GM10248 (cell line): Measurements from ENCODE around the gene NCAPG2.

ENCODE experiments used
- CTCF ChIA-PET: fragments of 300-600 bp; sonication (Branson Sonifier 250); formaldehyde crosslinking; extraction: SDS; loops from one replicate; lab custom pipeline; 2021; ENCODE audit warnings: antibody characterized with exemption; lab: Yijun Ruan, JAX
- POLR2A ChIA-PET: fragments of 350-650 bp; sonication (Branson Sonifier 250); formaldehyde crosslinking; extraction: SDS; loops from one replicate; lab custom pipeline; 2020; ENCODE audit warnings: antibody characterized with exemption; lab: Yijun Ruan, JAX
- DNase-seq: peaks from one replicate; pipeline ENCODE4 v3.0.0; 2012; ENCODE audit errors: extremely low spot score
- TF ChIP-seq, protein P1 (sequence below): IDR thresholded peaks from 2 replicates; pipeline ENCODE4 v1.5.1; 2012; ENCODE audit warnings: mild to moderate bottlenecking, low read depth; ENCODE audit errors: extremely low read depth, missing control alignments, control extremely low read depth

NCAPG2 gene

DNA sequence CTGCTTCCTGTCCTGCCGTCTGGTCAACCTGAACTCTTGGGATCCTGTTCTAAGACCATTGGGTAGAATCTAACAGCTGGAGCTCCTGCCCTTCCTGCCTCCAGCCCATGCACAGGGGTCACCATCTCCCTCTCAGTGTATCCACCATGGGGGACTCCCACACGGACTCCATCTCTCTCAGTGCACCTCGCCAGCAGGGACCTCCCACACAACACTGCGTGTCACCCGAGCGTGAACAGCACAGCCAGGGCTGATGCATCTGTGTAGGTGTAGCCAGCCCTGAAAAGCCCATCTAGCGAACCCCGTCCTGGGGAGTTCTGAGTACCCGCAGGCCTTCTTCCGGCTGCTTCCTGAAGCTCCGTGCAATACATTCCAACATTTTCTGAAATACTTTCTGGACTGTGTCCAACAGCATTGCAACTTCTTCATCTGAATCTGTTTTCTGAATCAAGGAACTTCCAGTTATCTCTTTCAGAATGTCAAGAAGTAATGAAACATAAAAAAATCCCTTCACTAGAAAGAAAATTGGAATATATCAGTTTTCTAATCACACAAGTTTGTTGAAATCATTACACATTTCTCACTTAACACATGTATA is 52.5 kb downstream of the NCAPG2 start:
- CTCF ChIA-PET: interaction anchor here (0.9 to 1.2 kb wide), 2 partner anchors 13 to 14 kb away, joined by 3 to 4 read pairs; no protein-coding TSS in a partner anchor
- TF ChIP-seq, protein P1, sequence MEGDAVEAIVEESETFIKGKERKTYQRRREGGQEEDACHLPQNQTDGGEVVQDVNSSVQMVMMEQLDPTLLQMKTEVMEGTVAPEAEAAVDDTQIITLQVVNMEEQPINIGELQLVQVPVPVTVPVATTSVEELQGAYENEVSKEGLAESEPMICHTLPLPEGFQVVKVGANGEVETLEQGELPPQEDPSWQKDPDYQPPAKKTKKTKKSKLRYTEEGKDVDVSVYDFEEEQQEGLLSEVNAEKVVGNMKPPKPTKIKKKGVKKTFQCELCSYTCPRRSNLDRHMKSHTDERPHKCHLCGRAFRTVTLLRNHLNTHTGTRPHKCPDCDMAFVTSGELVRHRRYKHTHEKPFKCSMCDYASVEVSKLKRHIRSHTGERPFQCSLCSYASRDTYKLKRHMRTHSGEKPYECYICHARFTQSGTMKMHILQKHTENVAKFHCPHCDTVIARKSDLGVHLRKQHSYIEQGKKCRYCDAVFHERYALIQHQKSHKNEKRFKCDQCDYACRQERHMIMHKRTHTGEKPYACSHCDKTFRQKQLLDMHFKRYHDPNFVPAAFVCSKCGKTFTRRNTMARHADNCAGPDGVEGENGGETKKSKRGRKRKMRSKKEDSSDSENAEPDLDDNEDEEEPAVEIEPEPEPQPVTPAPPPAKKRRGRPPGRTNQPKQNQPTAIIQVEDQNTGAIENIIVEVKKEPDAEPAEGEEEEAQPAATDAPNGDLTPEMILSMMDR: no peak

DNA sequence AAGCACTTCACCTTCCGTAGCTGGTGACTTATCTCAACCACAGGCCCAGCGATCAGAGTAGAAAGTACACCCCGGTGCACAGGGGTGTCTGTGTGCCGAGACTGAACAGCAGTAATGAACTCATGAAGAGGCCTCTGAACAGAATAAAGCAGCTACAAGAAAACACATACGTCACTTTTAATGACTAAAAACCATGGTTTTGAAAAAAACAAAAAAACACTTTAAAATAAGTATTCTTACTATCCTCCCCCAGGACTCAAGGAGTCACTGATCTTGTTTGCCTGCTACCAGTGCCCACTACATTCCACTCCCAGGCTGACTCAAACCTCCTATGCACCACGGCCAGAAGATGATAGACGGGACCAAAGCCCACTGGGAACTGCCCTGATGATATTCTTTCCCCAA is 53.8 kb downstream of the NCAPG2 start:
- CTCF ChIA-PET: interaction anchor here (0.9 to 1.8 kb wide), 3 partner anchors 14 to 35 kb away, joined by 4 to 6 read pairs (median 4); no protein-coding TSS in a partner anchor
- POLR2A ChIA-PET: no interaction called here
- no peak for DNase-seq
- TF ChIP-seq, protein P1: no peak

More for the DNA sequence above, 52.5 kb downstream of the NCAPG2 start:
- POLR2A ChIA-PET: no interaction called here
- DNase-seq: no peak

DNA sequence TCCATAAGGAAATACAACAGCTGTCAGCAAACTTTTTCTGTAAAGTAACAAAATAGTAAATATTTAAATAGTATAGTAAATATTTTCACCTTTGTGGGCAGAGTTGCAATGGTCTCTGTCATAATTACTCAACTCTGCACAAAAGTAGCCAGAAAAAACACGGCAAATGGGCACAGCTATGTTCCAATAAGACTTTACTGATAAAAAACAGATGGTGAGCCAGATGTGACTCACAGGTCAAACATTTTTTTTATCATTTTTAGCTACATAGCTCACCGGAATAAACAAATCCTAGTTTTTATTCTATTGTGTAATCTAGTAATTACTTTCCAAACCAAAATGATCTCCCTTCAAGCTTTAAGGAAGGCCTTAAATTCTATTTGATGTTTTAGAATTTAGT is 55.3 kb downstream of the NCAPG2 start:
- ChIA-PET POLR2A (no interaction called here), CTCF (interaction anchor here (1.5 to 1.8 kb wide), 2 partner anchors 22 to 25 kb away, joined by 6 to 8 read pairs; no protein-coding TSS in a partner anchor)
- TF ChIP-seq, protein P1: no peak
- DNase-seq: no peak

- ChIA-PET POLR2A (no interaction called here), CTCF (interaction anchor here (1.5 to 1.8 kb wide), 2 partner anchors 21 to 26 kb away, joined by 6 to 8 read pairs; no protein-coding TSS in a partner anchor)
- DNase-seq: no peak
- TF ChIP-seq, protein P1: no peak
These were observed 55.8 kb downstream of the NCAPG2 start for GRCh38 chr7:158648787-158649186.

- no peak for DNase-seq
- ChIA-PET CTCF (interaction anchor here (1.2 to 2.9 kb wide), 5 partner anchors 8 to 328 kb away, joined by 3 to 13 read pairs (median 8); no protein-coding TSS in a partner anchor), POLR2A (no interaction called here)
- TF ChIP-seq, protein P1: no peak
These were observed 56.4 kb downstream of the NCAPG2 start for GRCh38 chr7:158648168-158648567.

GRCh38 chr7:158647475-158647792 is 57.2 kb downstream of the NCAPG2 start:
- no peak for DNase-seq
- TF ChIP-seq, protein P1: no peak
- CTCF ChIA-PET: interaction anchor here (0.7 to 2.9 kb wide), 11 partner anchors 9 to 329 kb away, joined by 3 to 13 read pairs (median 5); no protein-coding TSS in a partner anchor
- POLR2A ChIA-PET: no interaction called here
